CD4-positive, alpha-beta T cell (primary cell): ENCODE results near the gene CST11. TPM values are rescaled to one million over a fixed set of nuclear protein-coding genes. Genes with fewer than 3 reads are reported as not detected.

Source experiments
- ATAC-seq: fragments of 200-7000 bp; cut with Tn5 transposase; one replicate; pipeline ENCODE4 v1.10.0; 2022; ENCODE audit warnings: mild to moderate bottlenecking; ENCODE audit not compliant: poor library complexity
- CTCF ChIA-PET: fragments of 350-600 bp; sonication (Branson Sonifier 250); formaldehyde crosslinking; loops from one replicate; lab custom pipeline; 2021; ENCODE audit warnings: antibody characterized with exemption, inconsistent platforms; lab: Charles Lee
- POLR2A ChIA-PET: fragments of 350-600 bp; sonication (Branson Sonifier 250); formaldehyde crosslinking; loops from one replicate; lab custom pipeline; 2021; ENCODE audit warnings: antibody characterized with exemption, inconsistent platforms; lab: Charles Lee
- DNase-seq, 14 experiments: peaks; one replicate each; pipeline ENCODE4 v3.0.0-alpha.2; 2013 to 2020; ENCODE audit warnings: mixed read lengths in 2 of 14
- H3K27ac ChIP-seq, 2 donors: one replicate each; pipeline versions ENCODE4 v1.5.1 to v1.7.0; 2013; ENCODE audit warnings: low read length in 2 of 2, low read depth in 1 of 2, mild to moderate bottlenecking in 1 of 2
- H3K27me3 ChIP-seq, 2 experiments: 1 replicate in 1 of 2; 2 replicates in 1 of 2; pipeline versions ENCODE4 v1.6.1 to v1.7.0; 2013; ENCODE audit warnings: low read length in 2 of 2, control low read depth in 1 of 2, mild to moderate bottlenecking in 1 of 2, moderate library complexity in 1 of 2; ENCODE audit not compliant: insufficient read depth in 2 of 2, control insufficient read depth in 1 of 2
- H3K36me3 ChIP-seq: one replicate; pipeline ENCODE4 v1.6.1; 2013; ENCODE audit warnings: low read length, control low read depth; ENCODE audit not compliant: insufficient read depth
- H3K4me1 ChIP-seq: one replicate; pipeline ENCODE4 v1.6.1; 2013; ENCODE audit warnings: low read length, control low read depth; ENCODE audit not compliant: insufficient read depth
- H3K4me3 ChIP-seq: one replicate; pipeline ENCODE4 v1.5.1; 2013; ENCODE audit warnings: mild to moderate bottlenecking, low read length, moderate library complexity
- H3K9me3 ChIP-seq, 2 experiments: 1 replicate in 1 of 2; 2 replicates in 1 of 2; pipeline versions ENCODE4 v1.6.1 to v1.7.0; 2013; ENCODE audit warnings: low read length in 2 of 2, mild to moderate bottlenecking in 2 of 2, control low read depth in 1 of 2, moderate library complexity in 1 of 2; ENCODE audit not compliant: control insufficient read depth in 1 of 2, insufficient read depth in 1 of 2
- H3K27ac Mint-ChIP-seq: one replicate; pipeline ENCODE4 v1.8.0; 2020; ENCODE audit warnings: mixed read lengths
- H3K27me3 Mint-ChIP-seq: one replicate; pipeline ENCODE4 v1.8.0; 2021; ENCODE audit warnings: mixed read lengths
- H3K36me3 Mint-ChIP-seq: one replicate; pipeline ENCODE4 v1.8.0; 2021; ENCODE audit warnings: low read depth, mixed read lengths
- H3K4me1 Mint-ChIP-seq: one replicate; pipeline ENCODE4 v1.8.0; 2021; ENCODE audit warnings: low read depth, mixed read lengths
- H3K4me3 Mint-ChIP-seq: one replicate; pipeline ENCODE4 v1.8.0; 2020; ENCODE audit warnings: mild to moderate bottlenecking, mixed read lengths
- H3K9me3 Mint-ChIP-seq: one replicate; pipeline ENCODE4 v1.8.0; 2020; ENCODE audit warnings: mixed read lengths
- intact Hi-C, 2 experiments: fragments of 100-400 bp; cut with DNase I in 1 of 2; cut with micrococcal nuclease in 1 of 2; formaldehyde crosslinking; loops; one replicate each; pipeline versions ENCODE4 v1.15.1 to v1.9.0; 2023 to 2025; cut with DNase I, micrococcal nuclease
- total RNA-seq, 174 experiments: library from RNA in 2 of 174; stranded (reverse) in 2 of 174; gene quantifications; one replicate each; pipeline ENCODE4 v1.2.3 and lab custom pipeline; 2021 to 2026
- TF ChIP-seq, protein P1 (sequence below): fragments of 200-600 bp; IDR thresholded peaks from one replicate; pipeline ENCODE4 v1.8.0; 2022; ENCODE audit warnings: antibody characterized with exemption, mild to moderate bottlenecking

CST11 gene
- total RNA-seq, 2 experiments from 2014 or later: not detected

DNA sequence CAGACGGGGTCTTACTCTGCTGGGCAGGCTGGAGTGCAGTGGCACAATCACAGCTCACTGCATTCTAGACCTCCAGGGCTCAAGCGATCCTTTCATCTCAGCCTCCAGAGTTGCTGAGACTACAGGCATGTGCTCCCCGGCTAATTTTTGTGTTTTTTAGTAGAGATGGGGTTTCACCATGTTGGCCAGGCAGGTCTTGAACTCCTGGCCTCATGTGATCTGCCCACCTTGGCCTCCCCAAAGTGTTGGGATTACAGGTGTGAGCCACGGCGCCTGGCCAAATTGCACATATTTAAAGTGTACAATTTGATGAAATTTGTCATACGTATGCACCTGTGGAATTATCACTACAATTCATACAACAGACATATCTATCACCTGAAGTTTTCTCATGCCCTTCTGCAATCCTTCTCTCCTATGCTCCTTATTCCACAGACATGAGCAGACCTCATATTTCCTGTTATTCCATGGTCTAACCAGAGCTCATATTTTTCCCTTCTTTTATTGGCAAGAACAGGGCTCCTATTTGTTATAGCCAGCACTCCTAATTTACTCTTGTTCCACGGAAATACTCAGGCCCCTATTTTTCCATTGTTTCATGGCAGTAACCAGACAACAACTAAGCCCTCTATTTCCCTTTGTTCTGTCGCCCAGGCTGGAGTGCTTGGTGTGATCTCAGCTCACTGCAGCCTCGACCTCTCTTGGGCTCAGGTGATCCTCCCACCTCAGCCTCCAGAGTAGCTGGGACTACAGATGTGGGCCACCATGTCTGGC is 15.4 kb downstream of the CST11 start:
- H3K4me3 Mint-ChIP-seq: no peak overlapping the region
- POLR2A ChIA-PET: no interaction called here
- DNase-seq (no peak), ATAC-seq (no peak)
- intact Hi-C loops: no loop called here
- CTCF ChIA-PET: no interaction called here
- no peaks in the 10 kb centered on the region for H3K9me3 ChIP-seq
- H3K27me3 ChIP-seq: no peaks in the 10 kb centered on the region
- TF ChIP-seq, protein P1, sequence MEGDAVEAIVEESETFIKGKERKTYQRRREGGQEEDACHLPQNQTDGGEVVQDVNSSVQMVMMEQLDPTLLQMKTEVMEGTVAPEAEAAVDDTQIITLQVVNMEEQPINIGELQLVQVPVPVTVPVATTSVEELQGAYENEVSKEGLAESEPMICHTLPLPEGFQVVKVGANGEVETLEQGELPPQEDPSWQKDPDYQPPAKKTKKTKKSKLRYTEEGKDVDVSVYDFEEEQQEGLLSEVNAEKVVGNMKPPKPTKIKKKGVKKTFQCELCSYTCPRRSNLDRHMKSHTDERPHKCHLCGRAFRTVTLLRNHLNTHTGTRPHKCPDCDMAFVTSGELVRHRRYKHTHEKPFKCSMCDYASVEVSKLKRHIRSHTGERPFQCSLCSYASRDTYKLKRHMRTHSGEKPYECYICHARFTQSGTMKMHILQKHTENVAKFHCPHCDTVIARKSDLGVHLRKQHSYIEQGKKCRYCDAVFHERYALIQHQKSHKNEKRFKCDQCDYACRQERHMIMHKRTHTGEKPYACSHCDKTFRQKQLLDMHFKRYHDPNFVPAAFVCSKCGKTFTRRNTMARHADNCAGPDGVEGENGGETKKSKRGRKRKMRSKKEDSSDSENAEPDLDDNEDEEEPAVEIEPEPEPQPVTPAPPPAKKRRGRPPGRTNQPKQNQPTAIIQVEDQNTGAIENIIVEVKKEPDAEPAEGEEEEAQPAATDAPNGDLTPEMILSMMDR: no peak
- no peaks in the 10 kb centered on the region for H3K9me3 Mint-ChIP-seq
- no peaks in the 10 kb centered on the region for H3K36me3 ChIP-seq
- H3K4me3 ChIP-seq: no peak overlapping the region
- H3K4me1 ChIP-seq: no peaks in the 10 kb centered on the region
- H3K27ac ChIP-seq: no peak overlapping the region
- no peaks in the 10 kb centered on the region for H3K36me3 Mint-ChIP-seq
- no peaks in the 10 kb centered on the region for H3K4me1 Mint-ChIP-seq
- no peaks in the 10 kb centered on the region for H3K27me3 Mint-ChIP-seq
- H3K27ac Mint-ChIP-seq: no peak overlapping the region

DNA sequence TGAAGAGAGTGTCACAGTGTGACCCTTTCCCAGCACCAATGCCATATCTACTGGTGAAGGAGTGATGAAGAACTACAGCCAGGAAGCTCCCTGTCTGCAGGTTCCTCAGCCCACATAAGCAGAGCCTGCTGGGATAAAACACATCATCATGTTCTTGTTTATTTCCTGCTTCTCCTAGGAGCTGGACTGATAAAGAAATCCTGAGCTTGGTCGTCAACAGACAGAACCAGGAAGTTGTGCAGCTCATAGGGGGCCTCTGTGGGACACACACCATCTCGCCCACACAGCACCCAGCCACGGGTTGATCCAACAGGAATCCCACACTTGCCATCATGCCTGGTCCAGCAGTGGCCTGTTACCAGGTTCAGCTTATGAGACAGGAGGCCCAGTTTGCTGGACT is 16.0 kb downstream of the CST11 start:
- no peaks in the 10 kb centered on the region for H3K9me3 ChIP-seq
- DNase-seq (no peak), ATAC-seq (no peak)
- Mint-ChIP-seq H3K36me3 (no peaks in the 10 kb centered on the region), H3K27ac (no peak overlapping the region), H3K4me1 (no peaks in the 10 kb centered on the region), H3K9me3 (no peaks in the 10 kb centered on the region), H3K4me3 (no peak overlapping the region), H3K27me3 (no peaks in the 10 kb centered on the region)
- POLR2A ChIA-PET: no interaction called here
- no peak overlapping the region for H3K4me3 ChIP-seq
- intact Hi-C loops: no loop called here
- no peaks in the 10 kb centered on the region for H3K27me3 ChIP-seq
- TF ChIP-seq, protein P1: no peak
- no peaks in the 10 kb centered on the region for H3K4me1 ChIP-seq
- H3K36me3 ChIP-seq: no peaks in the 10 kb centered on the region
- CTCF ChIA-PET: no interaction called here
- no peak overlapping the region for H3K27ac ChIP-seq

DNA sequence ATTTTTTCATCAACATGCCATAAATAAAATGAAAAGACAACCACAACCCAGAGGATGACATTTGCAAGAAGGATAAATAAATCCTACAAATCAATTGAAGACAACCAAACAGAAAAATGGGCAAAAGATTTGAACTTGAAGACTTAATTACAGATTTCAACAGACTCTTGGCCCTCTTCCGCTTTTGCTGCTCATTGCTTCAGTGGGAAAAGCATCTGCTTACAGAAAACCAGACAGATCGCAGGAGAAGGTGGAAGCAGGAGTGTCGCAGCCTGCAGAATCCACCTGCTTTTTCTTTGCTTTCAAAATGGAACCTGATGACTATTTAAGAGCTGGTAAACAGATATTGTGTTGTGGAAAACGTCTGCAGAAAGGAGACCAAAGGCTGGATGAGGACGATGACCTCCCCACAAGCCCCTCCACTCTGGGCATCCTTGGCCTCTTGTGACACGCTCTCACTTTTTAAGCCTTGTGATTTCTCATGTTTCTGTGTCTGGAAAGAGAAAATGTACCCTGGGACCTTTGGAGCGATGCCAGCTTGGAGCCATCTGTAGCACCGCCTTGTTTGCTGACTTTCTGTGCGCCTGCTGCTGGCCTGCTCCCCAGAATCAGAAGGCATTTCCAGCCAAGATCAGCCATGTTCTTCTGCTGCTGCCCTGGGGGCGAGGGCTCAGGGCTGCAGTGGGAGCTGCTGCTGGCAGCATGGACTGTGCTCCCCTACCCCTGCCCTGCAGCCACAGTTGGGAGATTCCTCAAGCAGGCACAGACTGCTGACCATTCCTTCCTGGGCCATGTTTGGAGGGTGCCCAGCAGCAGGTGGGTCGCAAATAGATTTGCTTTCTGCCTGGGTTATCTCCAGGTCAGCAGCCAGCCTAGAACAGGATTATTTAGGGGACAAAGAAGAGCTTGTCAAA is 16.8 kb downstream of the CST11 start:
- ATAC-seq: no peak
- Mint-ChIP-seq H3K4me1 (no peaks in the 10 kb centered on the region), H3K4me3 (no peak overlapping the region), H3K9me3 (no peaks in the 10 kb centered on the region), H3K36me3 (no peaks in the 10 kb centered on the region), H3K27me3 (no peaks in the 10 kb centered on the region), H3K27ac (no peak overlapping the region)
- CTCF ChIA-PET: no interaction called here
- no peaks in the 10 kb centered on the region for H3K36me3 ChIP-seq
- H3K4me1 ChIP-seq: no peaks in the 10 kb centered on the region
- intact Hi-C loops: no loop called here
- no peak overlapping the region for H3K4me3 ChIP-seq
- H3K27ac ChIP-seq: no peak overlapping the region
- H3K9me3 ChIP-seq: no peaks in the 10 kb centered on the region
- DNase-seq: no peak
- POLR2A ChIA-PET: no interaction called here
- H3K27me3 ChIP-seq: no peaks in the 10 kb centered on the region
- TF ChIP-seq, protein P1: no peak
